Measurements from ENCODE around the gene ARHGAP29.

The ARHGAP29 gene

GRCh38 chr1:94235189-94236012 lies 2.0 kb downstream of the ARHGAP29 start:
- no peak for DNase-seq

- DNase-seq: no peak
These were observed 2.8 kb downstream of the ARHGAP29 start for GRCh38 chr1:94234615-94235014.

- no peak for DNase-seq
These were observed 5.6 kb downstream of the ARHGAP29 start for GRCh38 chr1:94231746-94232145.

- no peak for DNase-seq
These were observed 6.5 kb downstream of the ARHGAP29 start for GRCh38 chr1:94230920-94231319.

GRCh38 chr1:94228640-94229375 lies 8.6 kb downstream of the ARHGAP29 start:
- no peak for DNase-seq

- no peak for DNase-seq
These were observed 9.8 kb downstream of the ARHGAP29 start for GRCh38 chr1:94227624-94228023.

- DNase-seq: no peak
These were observed 11.5 kb downstream of the ARHGAP29 start for GRCh38 chr1:94225845-94226244.

GRCh38 chr1:94218332-94218731 lies 19.1 kb downstream of the ARHGAP29 start:
- no peak for DNase-seq

GRCh38 chr1:94215955-94216354 lies 21.4 kb downstream of the ARHGAP29 start:
- DNase-seq: no peak

- no peak for DNase-seq
These were observed 27.4 kb downstream of the ARHGAP29 start for GRCh38 chr1:94209982-94210381.

- no peak for DNase-seq
These were observed 28.0 kb downstream of the ARHGAP29 start for GRCh38 chr1:94209425-94209824.

- no peak for DNase-seq
These were observed 29.7 kb downstream of the ARHGAP29 start for GRCh38 chr1:94207695-94208094.

GRCh38 chr1:94205639-94206038 lies 31.7 kb downstream of the ARHGAP29 start:
- DNase-seq: no peak

GRCh38 chr1:94202241-94202640 lies 35.1 kb downstream of the ARHGAP29 start:
- DNase-seq: no peak

GRCh38 chr1:94199398-94199797 lies 38.0 kb downstream of the ARHGAP29 start:
- no peak for DNase-seq

- no peak for DNase-seq
These were observed 43.1 kb downstream of the ARHGAP29 start for GRCh38 chr1:94194079-94194865.

GRCh38 chr1:94193128-94193527 lies 44.3 kb downstream of the ARHGAP29 start:
- DNase-seq: no peak

GRCh38 chr1:94191216-94191615 lies 46.2 kb downstream of the ARHGAP29 start:
- no peak for DNase-seq

GRCh38 chr1:94186946-94187345 lies 50.4 kb downstream of the ARHGAP29 start:
- DNase-seq: no peak

- no peak for DNase-seq
These were observed 54.1 kb downstream of the ARHGAP29 start for GRCh38 chr1:94183197-94183815.

GRCh38 chr1:94182191-94182590 lies 55.2 kb downstream of the ARHGAP29 start:
- DNase-seq: no peak

GRCh38 chr1:94180650-94181049 lies 56.7 kb downstream of the ARHGAP29 start:
- DNase-seq: no peak

GRCh38 chr1:94178901-94179300 lies 58.5 kb downstream of the ARHGAP29 start:
- DNase-seq: no peak
